Keratinocyte (primary cell): ENCODE results near the gene PCDH15.

Experiments
- EZH2 ChIP-seq: IDR thresholded peaks from one replicate; pipeline ENCODE4 v1.6.1; 2012; ENCODE audit warnings: inconsistent platforms, mild to moderate bottlenecking, low read length, moderate library complexity
- TF ChIP-seq, protein P1 (sequence below), 3 experiments: IDR thresholded peaks in 1 of 3; conservative IDR thresholded peaks in 1 of 3; optimal IDR thresholded peaks in 1 of 3; 2 replicates in 2 of 3; 3 replicates in 1 of 3; pipeline versions ENCODE3 to v1.5.1; 2011; ENCODE audit warnings: low read length in 3 of 3, mild to moderate bottlenecking in 3 of 3, moderate library complexity in 2 of 3, control low read depth in 1 of 3, inconsistent platforms in 1 of 3; ENCODE audit not compliant: insufficient read depth in 2 of 3; ENCODE audit errors: extremely low read depth in 1 of 3

- TF ChIP-seq, protein P1, sequence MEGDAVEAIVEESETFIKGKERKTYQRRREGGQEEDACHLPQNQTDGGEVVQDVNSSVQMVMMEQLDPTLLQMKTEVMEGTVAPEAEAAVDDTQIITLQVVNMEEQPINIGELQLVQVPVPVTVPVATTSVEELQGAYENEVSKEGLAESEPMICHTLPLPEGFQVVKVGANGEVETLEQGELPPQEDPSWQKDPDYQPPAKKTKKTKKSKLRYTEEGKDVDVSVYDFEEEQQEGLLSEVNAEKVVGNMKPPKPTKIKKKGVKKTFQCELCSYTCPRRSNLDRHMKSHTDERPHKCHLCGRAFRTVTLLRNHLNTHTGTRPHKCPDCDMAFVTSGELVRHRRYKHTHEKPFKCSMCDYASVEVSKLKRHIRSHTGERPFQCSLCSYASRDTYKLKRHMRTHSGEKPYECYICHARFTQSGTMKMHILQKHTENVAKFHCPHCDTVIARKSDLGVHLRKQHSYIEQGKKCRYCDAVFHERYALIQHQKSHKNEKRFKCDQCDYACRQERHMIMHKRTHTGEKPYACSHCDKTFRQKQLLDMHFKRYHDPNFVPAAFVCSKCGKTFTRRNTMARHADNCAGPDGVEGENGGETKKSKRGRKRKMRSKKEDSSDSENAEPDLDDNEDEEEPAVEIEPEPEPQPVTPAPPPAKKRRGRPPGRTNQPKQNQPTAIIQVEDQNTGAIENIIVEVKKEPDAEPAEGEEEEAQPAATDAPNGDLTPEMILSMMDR (optimal IDR thresholded peaks at IDR 0.05 in 1 of 3, IDR thresholded peaks at IDR 0.05 in 1 of 3, conservative IDR thresholded peaks at IDR 0.05 in 1 of 3; ENCODE audit: extremely low read depth in 1 of 3, insufficient read depth in 2 of 3, low read length in 3 of 3) = no peak
- TF ChIP-seq EZH2 = no peak
Observed at GRCh38 chr10:54060572-54060971, 740.5 kb downstream of the PCDH15 start.
